GM12878 (cell line): ENCODE measurements around the gene KHDRBS1. TPM values are rescaled to one million over a fixed set of nuclear protein-coding genes. Genes with fewer than 3 reads are reported as not detected.

ENCODE experiments used
- ATAC-seq: fragments of 200-7000 bp; cut with Tn5 transposase; 3 replicates; pipeline ENCODE4 v1.9.1; 2020; ENCODE audit warnings: mild to moderate bottlenecking, moderate library complexity
- BruUV-seq: library from RNA; stranded (reverse); fragments of 400-500 nt; replicated peaks from 2 replicates; lab custom pipeline; 2021; lab: Mats Ljungman, UMichigan
- CTCF ChIA-PET: fragments of 300-600 bp; sonication (Branson Sonifier 250); formaldehyde crosslinking; extraction: SDS; loops from one replicate; lab custom pipeline; 2021; ENCODE audit warnings: inconsistent platforms; lab: Yijun Ruan, JAX
- POLR2A ChIA-PET: fragments of 350-600 bp; formaldehyde crosslinking; extraction: SDS; loops from one replicate; lab custom pipeline; 2021; ENCODE audit warnings: inconsistent platforms; lab: Charles Lee
- RAD21 ChIA-PET: fragments of 300-600 bp; sonication (Branson Sonifier 250); formaldehyde crosslinking; loops from one replicate; lab custom pipeline; 2023; ENCODE audit warnings: antibody characterized with exemption; ENCODE audit not compliant: unreplicated experiment; lab: Charles Lee
- SMC1A ChIA-PET: fragments of 300-600 bp; sonication (Branson Sonifier 250); formaldehyde crosslinking; loops from one replicate; lab custom pipeline; 2023; ENCODE audit not compliant: unreplicated experiment, uncharacterized antibody; lab: Charles Lee
- DNase-seq: peaks from one replicate; pipeline ENCODE4 v3.0.0-alpha.2; 2011; ENCODE audit warnings: low read depth, low spot score
- FAIRE-seq: peaks from 3 replicates; lab custom pipeline; 2011; peaks lifted over from hg19 to GRCh38; lab: Jason Lieb, UNC
- H2AFZ ChIP-seq: 2 replicates; pipeline ENCODE4 v1.6.0; 2011; ENCODE audit warnings: low read depth, low read length, control low read depth; ENCODE audit not compliant: control insufficient read depth
- H3K27ac ChIP-seq: 2 replicates; pipeline ENCODE4 v1.5.1; 2011; ENCODE audit warnings: control low read depth; ENCODE audit not compliant: control insufficient read depth, insufficient read depth
- H3K27me3 ChIP-seq, 2 experiments: replicated peaks in 1 of 2; 2 replicates each; pipeline versions ENCODE4 v1.6.0 to v1.6.1; 2011; ENCODE audit warnings: low read length in 1 of 2; ENCODE audit not compliant: control insufficient read depth in 2 of 2, insufficient read depth in 2 of 2
- H3K36me3 ChIP-seq, 2 experiments: 2 replicates each; pipeline ENCODE4 v1.5.1; 2011; ENCODE audit warnings: low read length in 1 of 2; ENCODE audit not compliant: control insufficient read depth in 2 of 2, insufficient read depth in 2 of 2
- H3K4me1 ChIP-seq: 2 replicates; pipeline ENCODE4 v1.6.1; 2011; ENCODE audit warnings: mild to moderate bottlenecking, low read length, moderate library complexity, mixed read lengths; ENCODE audit not compliant: control insufficient read depth, insufficient read depth
- H3K4me2 ChIP-seq: 2 replicates; pipeline ENCODE4 v1.6.0; 2011; ENCODE audit warnings: control low read depth; ENCODE audit not compliant: control insufficient read depth, insufficient read depth
- H3K4me3 ChIP-seq: fragments of 200-600 bp; sonication (generic); 2 replicates; pipeline ENCODE4 v1.5.1; 2016
- H3K79me2 ChIP-seq: 2 replicates; pipeline ENCODE4 v1.6.0; 2011; ENCODE audit warnings: low read length; ENCODE audit not compliant: control insufficient read depth, insufficient read depth
- H3K9ac ChIP-seq: 2 replicates; pipeline ENCODE4 v1.8.0; 2011; ENCODE audit warnings: low read length, control low read depth, mixed read lengths; ENCODE audit not compliant: control insufficient read depth, insufficient read depth
- H3K9me3 ChIP-seq: replicated peaks from 3 replicates; pipeline ENCODE4 v1.5.1; 2011; ENCODE audit warnings: mild to moderate bottlenecking, low read length; ENCODE audit not compliant: control insufficient read depth, insufficient read depth
- H4K20me1 ChIP-seq: 2 replicates; pipeline ENCODE4 v1.6.0; 2011; ENCODE audit not compliant: control insufficient read depth, insufficient read depth
- CBX3 ChIP-seq: fragments of 200-600 bp; sonication (generic); IDR thresholded peaks from 2 replicates; pipeline ENCODE4 v1.6.1; 2016; ENCODE audit warnings: low read depth, borderline replicate concordance
- CHD1 ChIP-seq: IDR thresholded peaks from 2 replicates; pipeline ENCODE4 v1.6.1; 2012; ENCODE audit warnings: low read depth, low read length, improper control_type of control experiment
- JUNB ChIP-seq: IDR thresholded peaks from 2 replicates; pipeline ENCODE4 v1.6.1; 2016; ENCODE audit warnings: antibody characterized with exemption, mild to moderate bottlenecking
- KDM1A ChIP-seq: fragments of 200-600 bp; sonication (generic); IDR thresholded peaks from 2 replicates; pipeline ENCODE4 v1.6.1; 2016; ENCODE audit warnings: borderline replicate concordance
- ZNF274 ChIP-seq: IDR thresholded peaks from one replicate; pipeline ENCODE4 v1.8.0; 2011; ENCODE audit not compliant: insufficient read length, insufficient read depth
- WGBS: methylation state at CpG from one replicate; pipeline ENCODE4 v1.1.6; 2016; ENCODE audit warnings: low lambda C conversion rate; ENCODE audit not compliant: insufficient replicate concordance, insufficient coverage; ENCODE audit errors: missing lambda C conversion rate; 5-methylcytosine and 5-hydroxymethylcytosine counted together
- in situ Hi-C: fragments of 300-500 bp; cut with MboI; formaldehyde crosslinking; loops from 9 replicates; pipeline ENCODE4 v1.14.3; 2018; ENCODE audit warnings: mixed read lengths
- intact Hi-C: fragments of 100-400 bp; cut with micrococcal nuclease; formaldehyde crosslinking; loops from one replicate; pipeline ENCODE4 v1.14.2; 2022; ENCODE audit not compliant: unreplicated experiment
- polyA plus RNA-seq, 11 experiments: library from polyadenylated mRNA; depleted of rRNA in 4 of 11; unstranded in 6 of 11; stranded (reverse) in 5 of 11; fragments of >200 nt; fragmentation: Nextera tagmentation in 4 of 11; fragmentation: Illumina TruSeq in 1 of 11; extraction: Ambion mirVana in 4 of 11; extraction: Trizol in 1 of 11; gene quantifications; 1 replicate in 1 of 11; 2 replicates in 10 of 11; pipeline versions ENCODE4 v1.2.1 to v1.2.3, GENCODE V29; 2011 to 2016; ENCODE audit warnings: inconsistent platforms in 2 of 11, missing spikeins in 2 of 11, low read depth in 1 of 11
- total RNA-seq, 4 experiments: library from RNA; depleted of rRNA in 3 of 4; stranded (reverse); fragments of >200 nt in 3 of 4; fragmentation: Illumina TruSeq in 1 of 4; extraction: Trizol in 1 of 4; gene quantifications; 2 replicates each; pipeline versions ENCODE4 v1.2.1 to v1.2.3, GENCODE V29; 2013 to 2021
- TF ChIP-seq, protein P1 (sequence below): fragments of 450-650 bp; formaldehyde crosslinking; IDR thresholded peaks from 2 replicates; pipeline ENCODE4 v1.4.0; 2022; ENCODE audit warnings: mild to moderate bottlenecking, moderate library complexity
- TF ChIP-seq, protein P2 (sequence below): fragments of 450-650 bp; IDR thresholded peaks from 2 replicates; pipeline ENCODE4 v1.6.1; 2017; ENCODE audit warnings: mild to moderate bottlenecking
- TF ChIP-seq, protein P3 (sequence below): IDR thresholded peaks from 2 replicates; pipeline ENCODE4 v1.6.1; 2012; ENCODE audit warnings: improper control_type of control experiment, low read depth, low read length; ENCODE audit not compliant: insufficient replicate concordance

Gene KHDRBS1
- total and polyA plus RNA-seq, 10 of the 15 experiments (the other 5 are each of a cell fraction or from before 2014, with no cell fraction given), result 42.5 to 204 (median 96.0) TPM

DNA sequence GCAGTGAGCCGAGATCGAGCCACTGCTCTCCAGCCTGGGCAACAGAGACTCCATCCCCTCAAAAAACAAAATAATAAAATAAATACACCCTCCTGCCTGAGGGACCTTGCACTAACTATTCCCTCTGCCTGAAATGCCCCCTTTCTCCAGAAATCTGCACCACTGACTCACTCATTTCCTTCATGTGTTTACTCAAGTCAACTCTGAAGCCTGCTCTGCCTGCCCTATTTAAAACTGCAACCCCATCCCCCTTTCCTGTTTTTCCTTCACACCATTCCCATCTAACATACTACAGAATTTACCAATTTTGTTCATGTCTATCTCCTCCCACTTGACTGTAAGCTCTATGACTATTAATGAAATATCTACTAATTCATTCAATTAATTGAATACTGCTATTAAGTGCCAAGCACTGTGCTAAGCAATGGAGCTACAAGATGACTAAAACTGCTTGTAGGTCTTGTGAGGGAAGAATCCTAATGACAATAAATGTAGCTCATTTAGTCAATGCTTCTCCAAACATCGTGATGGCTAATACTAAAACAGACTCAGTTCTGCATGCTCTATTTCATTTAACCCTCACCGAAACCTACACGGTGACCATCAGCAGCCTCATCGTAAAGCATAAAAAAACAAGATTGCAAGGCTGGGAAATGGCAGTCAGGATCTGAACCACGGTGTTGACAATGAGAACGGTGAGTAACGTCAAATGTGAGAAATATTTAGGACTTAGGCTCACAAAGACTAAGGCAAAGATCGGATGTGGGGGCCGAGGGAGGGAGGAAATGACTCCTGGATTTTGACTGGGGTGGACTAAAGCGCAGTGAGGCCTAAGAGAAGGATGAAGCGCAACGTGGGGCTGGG lies 58.3 kb downstream of the KHDRBS1 start (continued):
- TF ChIP-seq, protein P1, sequence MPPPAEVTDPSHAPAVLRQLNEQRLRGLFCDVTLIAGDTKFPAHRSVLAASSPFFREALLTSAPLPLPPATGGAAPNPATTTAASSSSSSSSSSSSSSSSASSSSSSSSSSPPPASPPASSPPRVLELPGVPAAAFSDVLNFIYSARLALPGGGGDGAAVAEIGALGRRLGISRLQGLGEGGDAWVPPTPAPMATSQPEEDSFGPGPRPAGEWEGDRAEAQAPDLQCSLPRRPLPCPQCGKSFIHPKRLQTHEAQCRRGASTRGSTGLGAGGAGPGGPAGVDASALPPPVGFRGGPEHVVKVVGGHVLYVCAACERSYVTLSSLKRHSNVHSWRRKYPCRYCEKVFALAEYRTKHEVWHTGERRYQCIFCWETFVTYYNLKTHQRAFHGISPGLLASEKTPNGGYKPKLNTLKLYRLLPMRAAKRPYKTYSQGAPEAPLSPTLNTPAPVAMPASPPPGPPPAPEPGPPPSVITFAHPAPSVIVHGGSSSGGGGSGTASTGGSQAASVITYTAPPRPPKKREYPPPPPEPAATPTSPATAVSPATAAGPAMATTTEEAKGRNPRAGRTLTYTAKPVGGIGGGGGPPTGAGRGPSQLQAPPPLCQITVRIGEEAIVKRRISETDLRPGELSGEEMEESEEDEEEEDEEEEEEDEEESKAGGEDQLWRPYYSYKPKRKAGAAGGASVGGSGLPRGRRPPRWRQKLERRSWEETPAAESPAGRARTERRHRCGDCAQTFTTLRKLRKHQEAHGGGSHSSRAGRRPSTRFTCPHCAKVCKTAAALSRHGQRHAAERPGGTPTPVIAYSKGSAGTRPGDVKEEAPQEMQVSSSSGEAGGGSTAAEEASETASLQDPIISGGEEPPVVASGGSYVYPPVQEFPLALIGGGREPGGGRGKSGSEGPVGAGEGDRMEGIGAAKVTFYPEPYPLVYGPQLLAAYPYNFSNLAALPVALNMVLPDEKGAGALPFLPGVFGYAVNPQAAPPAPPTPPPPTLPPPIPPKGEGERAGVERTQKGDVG (CRISPR knock-in tag), result no peak
- TF ChIP-seq JUNB, result no peak
- TF ChIP-seq, all 136 proteins: peak for 0

DNA sequence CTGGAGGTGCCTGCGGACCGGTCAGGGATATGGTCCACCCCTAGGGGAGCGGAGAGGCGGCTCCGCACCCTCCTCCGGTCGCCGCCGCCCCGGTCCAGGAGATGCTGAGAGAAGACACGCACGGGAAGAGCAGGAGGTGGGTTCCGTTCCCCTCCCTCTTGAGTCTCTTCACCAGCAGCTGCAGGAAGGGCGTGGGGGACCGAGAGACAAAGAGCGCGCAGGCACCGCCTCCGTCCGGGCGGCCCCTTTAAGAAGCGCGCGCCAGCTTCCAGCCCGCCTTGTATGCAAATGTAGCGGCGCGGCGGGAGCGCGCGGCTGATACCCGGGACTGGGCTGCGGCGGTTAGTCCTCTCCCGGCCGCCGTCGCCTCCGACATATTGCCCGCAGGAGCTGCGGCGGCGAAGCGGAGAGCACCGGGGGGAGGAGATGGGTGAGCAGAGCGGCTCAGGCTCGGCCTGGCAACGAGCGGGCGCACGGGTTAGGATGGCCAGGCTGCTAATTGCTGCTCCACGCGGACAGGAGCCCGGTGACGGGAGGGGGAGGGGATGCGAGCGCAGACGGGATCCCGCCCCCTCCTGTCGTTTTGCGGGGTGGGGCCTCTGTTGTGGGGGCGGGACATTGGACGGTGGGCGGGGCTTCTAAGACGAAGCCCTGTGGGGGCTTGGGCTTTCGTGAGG lies 59.1 kb downstream of the KHDRBS1 start, which contains the start of gene TMEM39B:
Gene TMEM39B, plus strand, starts transcription at position 318 of the 677 bp plus-strand sequence. Its CDS starts 109 bp downstream, at position 427.
- ChIA-PET SMC1A (interaction anchor here (0.6 to 3.2 kb wide), 16 partner anchors 8 to 257 kb away, joined by 3 to 17 read pairs (median 4); partner anchors contain the start of genes KPNA6, SPOCD1 and TXLNA), POLR2A (interaction anchor here (0.6 to 5.0 kb wide), 21 partner anchors 9 to 700 kb away, joined by 3 to 58 read pairs (median 4); partner anchors contain the start of genes HDAC1, IQCC, KHDRBS1 and KPNA6), CTCF (interaction anchor here (0.6 to 5.4 kb wide), 19 partner anchors 9 to 913 kb away, joined by 3 to 56 read pairs (median 4); partner anchors contain the start of genes CCDC28B, KPNA6 and TXLNA), RAD21 (interaction anchor here (0.7 to 2.6 kb wide), 27 partner anchors 10 to 359 kb away, joined by 3 to 29 read pairs (median 5); partner anchors contain the start of genes CCDC28B, IQCC, KHDRBS1 and KPNA6)
- in situ Hi-C loops (no loop called here), intact Hi-C loops (loop anchor here (5.0 kb wide), 1 partner anchor 35 kb away; the partner anchor contains the start of gene KPNA6)
- Histone ChIP-seq H3K4me3 (peak within 1 kb of the TSS; percentile 92), H3K9ac (peak within 1 kb of the TSS; percentile 58), H4K20me1 (no peaks in the 10 kb centered on the region), H3K36me3 (peaks cover 9 to 14% of the 10 kb centered on the region in 2 experiments), H2AFZ (peak within 1 kb of the TSS; percentile 87), H3K27me3 (no peaks in the 10 kb centered on the region), H3K4me1 (peaks cover 13% of the 10 kb centered on the region), H3K4me2 (peak within 1 kb of the TSS; percentile 100), H3K79me2 (peaks cover 8% of the 10 kb centered on the region), H3K9me3 (no peaks in the 10 kb centered on the region), H3K27ac (peak within 1 kb of the TSS; percentile 70)
- WGBS, result under 1% methylated on average over 58 of the region's 67 CpGs
- no TSS peak for BruUV-seq
- FAIRE-seq (peak; percentile 68), DNase-seq (peak; percentile 72), ATAC-seq (peak; percentile 92)
- TF ChIP-seq CBX3, result no peak
- TF ChIP-seq, protein P2, sequence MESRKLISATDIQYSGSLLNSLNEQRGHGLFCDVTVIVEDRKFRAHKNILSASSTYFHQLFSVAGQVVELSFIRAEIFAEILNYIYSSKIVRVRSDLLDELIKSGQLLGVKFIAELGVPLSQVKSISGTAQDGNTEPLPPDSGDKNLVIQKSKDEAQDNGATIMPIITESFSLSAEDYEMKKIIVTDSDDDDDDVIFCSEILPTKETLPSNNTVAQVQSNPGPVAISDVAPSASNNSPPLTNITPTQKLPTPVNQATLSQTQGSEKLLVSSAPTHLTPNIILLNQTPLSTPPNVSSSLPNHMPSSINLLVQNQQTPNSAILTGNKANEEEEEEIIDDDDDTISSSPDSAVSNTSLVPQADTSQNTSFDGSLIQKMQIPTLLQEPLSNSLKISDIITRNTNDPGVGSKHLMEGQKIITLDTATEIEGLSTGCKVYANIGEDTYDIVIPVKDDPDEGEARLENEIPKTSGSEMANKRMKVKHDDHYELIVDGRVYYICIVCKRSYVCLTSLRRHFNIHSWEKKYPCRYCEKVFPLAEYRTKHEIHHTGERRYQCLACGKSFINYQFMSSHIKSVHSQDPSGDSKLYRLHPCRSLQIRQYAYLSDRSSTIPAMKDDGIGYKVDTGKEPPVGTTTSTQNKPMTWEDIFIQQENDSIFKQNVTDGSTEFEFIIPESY, result no peak
- no peak for TF ChIP-seq KDM1A
- TF ChIP-seq CHD1, result no peak
- TF ChIP-seq, protein P3, sequence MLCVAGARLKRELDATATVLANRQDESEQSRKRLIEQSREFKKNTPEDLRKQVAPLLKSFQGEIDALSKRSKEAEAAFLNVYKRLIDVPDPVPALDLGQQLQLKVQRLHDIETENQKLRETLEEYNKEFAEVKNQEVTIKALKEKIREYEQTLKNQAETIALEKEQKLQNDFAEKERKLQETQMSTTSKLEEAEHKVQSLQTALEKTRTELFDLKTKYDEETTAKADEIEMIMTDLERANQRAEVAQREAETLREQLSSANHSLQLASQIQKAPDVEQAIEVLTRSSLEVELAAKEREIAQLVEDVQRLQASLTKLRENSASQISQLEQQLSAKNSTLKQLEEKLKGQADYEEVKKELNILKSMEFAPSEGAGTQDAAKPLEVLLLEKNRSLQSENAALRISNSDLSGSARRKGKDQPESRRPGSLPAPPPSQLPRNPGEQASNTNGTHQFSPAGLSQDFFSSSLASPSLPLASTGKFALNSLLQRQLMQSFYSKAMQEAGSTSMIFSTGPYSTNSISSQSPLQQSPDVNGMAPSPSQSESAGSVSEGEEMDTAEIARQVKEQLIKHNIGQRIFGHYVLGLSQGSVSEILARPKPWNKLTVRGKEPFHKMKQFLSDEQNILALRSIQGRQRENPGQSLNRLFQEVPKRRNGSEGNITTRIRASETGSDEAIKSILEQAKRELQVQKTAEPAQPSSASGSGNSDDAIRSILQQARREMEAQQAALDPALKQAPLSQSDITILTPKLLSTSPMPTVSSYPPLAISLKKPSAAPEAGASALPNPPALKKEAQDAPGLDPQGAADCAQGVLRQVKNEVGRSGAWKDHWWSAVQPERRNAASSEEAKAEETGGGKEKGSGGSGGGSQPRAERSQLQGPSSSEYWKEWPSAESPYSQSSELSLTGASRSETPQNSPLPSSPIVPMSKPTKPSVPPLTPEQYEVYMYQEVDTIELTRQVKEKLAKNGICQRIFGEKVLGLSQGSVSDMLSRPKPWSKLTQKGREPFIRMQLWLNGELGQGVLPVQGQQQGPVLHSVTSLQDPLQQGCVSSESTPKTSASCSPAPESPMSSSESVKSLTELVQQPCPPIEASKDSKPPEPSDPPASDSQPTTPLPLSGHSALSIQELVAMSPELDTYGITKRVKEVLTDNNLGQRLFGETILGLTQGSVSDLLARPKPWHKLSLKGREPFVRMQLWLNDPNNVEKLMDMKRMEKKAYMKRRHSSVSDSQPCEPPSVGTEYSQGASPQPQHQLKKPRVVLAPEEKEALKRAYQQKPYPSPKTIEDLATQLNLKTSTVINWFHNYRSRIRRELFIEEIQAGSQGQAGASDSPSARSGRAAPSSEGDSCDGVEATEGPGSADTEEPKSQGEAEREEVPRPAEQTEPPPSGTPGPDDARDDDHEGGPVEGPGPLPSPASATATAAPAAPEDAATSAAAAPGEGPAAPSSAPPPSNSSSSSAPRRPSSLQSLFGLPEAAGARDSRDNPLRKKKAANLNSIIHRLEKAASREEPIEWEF, result no peak
- TF ChIP-seq ZNF274, result no peak
